Endothelial cell of umbilical vein (primary cell): ENCODE data around the gene ZMYM4. TPM values are rescaled to one million over a fixed set of nuclear protein-coding genes. Genes with fewer than 3 reads are reported as not detected.

Experiments
- BruUV-seq: library from RNA; stranded (reverse); fragments of 400-500 nt; replicated peaks from 2 replicates; lab custom pipeline; 2021; lab: Mats Ljungman, UMichigan
- CTCF ChIA-PET: fragments of 300-600, 350-600 bp; sonication (Branson Sonifier 250); formaldehyde crosslinking; loops from one replicate; lab custom pipeline; 2021; ENCODE audit warnings: antibody characterized with exemption, inconsistent platforms; lab: Charles Lee
- POLR2A ChIA-PET: fragments of 300-600, 350-600 bp; sonication (Branson Sonifier 250); formaldehyde crosslinking; loops from one replicate; lab custom pipeline; 2021; ENCODE audit warnings: antibody characterized with exemption, inconsistent platforms; lab: Charles Lee
- DNase-seq: peaks from one replicate; pipeline ENCODE4 v3.0.0-alpha.2; 2011; ENCODE audit warnings: low read depth, low spot score
- FAIRE-seq: peaks from 2 replicates; lab custom pipeline; 2011; peaks lifted over from hg19 to GRCh38; lab: Jason Lieb, UNC
- H2AFZ ChIP-seq: 2 replicates; pipeline ENCODE4 v1.6.0; 2012; ENCODE audit warnings: low read depth, low read length, control low read depth, inconsistent platforms
- H3K27ac ChIP-seq: 2 replicates; pipeline ENCODE4 v1.5.1; 2011; ENCODE audit warnings: low read depth, mild to moderate bottlenecking, control low read depth, low read length, moderate library complexity; ENCODE audit not compliant: insufficient read depth
- H3K27me3 ChIP-seq, 2 experiments: 2 replicates each; pipeline versions ENCODE4 v1.6.0 to v1.6.1; 2011; ENCODE audit warnings: low read length in 2 of 2, mixed read lengths in 1 of 2; ENCODE audit not compliant: control insufficient read depth in 2 of 2, insufficient read depth in 2 of 2
- H3K36me3 ChIP-seq, 2 experiments: 2 replicates in 1 of 2; 3 replicates in 1 of 2; pipeline ENCODE4 v1.5.1; 2011; ENCODE audit warnings: low read length in 2 of 2, mild to moderate bottlenecking in 1 of 2, moderate library complexity in 1 of 2; ENCODE audit not compliant: control insufficient read depth in 2 of 2, insufficient read depth in 2 of 2; ENCODE audit errors: extremely low read depth in 1 of 2
- H3K4me1 ChIP-seq: 3 replicates; pipeline ENCODE4 v1.5.1; 2011; ENCODE audit warnings: mild to moderate bottlenecking, low read length; ENCODE audit not compliant: control insufficient read depth, insufficient read depth; ENCODE audit errors: extremely low read depth
- H3K4me2 ChIP-seq: 2 replicates; pipeline ENCODE4 v1.6.1; 2011; ENCODE audit warnings: low read length, control low read depth, mixed read lengths; ENCODE audit not compliant: insufficient read depth
- H3K4me3 ChIP-seq, 3 experiments: fragments of 200-600 bp in 1 of 3; sonication (generic), shearing (Covaris generic) in 1 of 3; replicated peaks in 1 of 3; 2 replicates each; pipeline ENCODE4 v1.5.1; 2011 to 2016; ENCODE audit warnings: control low read depth in 3 of 3, low read length in 3 of 3, mild to moderate bottlenecking in 2 of 3, inconsistent platforms in 1 of 3, low read depth in 1 of 3, moderate library complexity in 1 of 3; ENCODE audit not compliant: insufficient read depth in 1 of 3
- H3K79me2 ChIP-seq: 2 replicates; pipeline ENCODE4 v1.6.0; 2012; ENCODE audit warnings: low read length, inconsistent platforms; ENCODE audit not compliant: control insufficient read depth, insufficient read depth
- H3K9ac ChIP-seq: replicated peaks from 2 replicates; pipeline ENCODE3; 2011; ENCODE audit warnings: low read length, control low read depth; ENCODE audit not compliant: insufficient read depth; ENCODE audit errors: extremely low read depth
- H3K9me1 ChIP-seq: replicated peaks from 3 replicates; pipeline ENCODE4 v1.6.0; 2011; ENCODE audit warnings: mild to moderate bottlenecking, low read length; ENCODE audit not compliant: control insufficient read depth, insufficient read depth; ENCODE audit errors: extremely low read depth
- H3K9me3 ChIP-seq: replicated peaks from 2 replicates; pipeline ENCODE4 v1.5.1; 2012; ENCODE audit warnings: low read length, inconsistent platforms; ENCODE audit not compliant: control insufficient read depth, insufficient read depth
- H4K20me1 ChIP-seq: replicated peaks from 2 replicates; pipeline ENCODE3; 2011; ENCODE audit warnings: mild to moderate bottlenecking, low read length; ENCODE audit not compliant: control insufficient read depth, insufficient read depth; ENCODE audit errors: extremely low read depth
- CTCF ChIP-seq, 2 donors: IDR thresholded peaks; 1 replicate in 1 of 2; 2 replicates in 1 of 2; pipeline ENCODE4 v1.5.1; 2011; ENCODE audit warnings: low read length in 2 of 2, mild to moderate bottlenecking in 2 of 2, moderate library complexity in 2 of 2, control low read depth in 1 of 2, inconsistent platforms in 1 of 2, low read depth in 1 of 2; ENCODE audit not compliant: insufficient read depth in 1 of 2; ENCODE audit errors: extremely low read depth in 1 of 2
- EZH2 ChIP-seq: IDR thresholded peaks from 2 replicates; pipeline ENCODE4 v1.6.1; 2012; ENCODE audit warnings: borderline replicate concordance, low read depth, mild to moderate bottlenecking, moderate library complexity, low read length, inconsistent platforms; ENCODE audit not compliant: severe bottlenecking
- FOS ChIP-seq: IDR thresholded peaks from 2 replicates; pipeline ENCODE4 v1.6.1; 2011; ENCODE audit warnings: mild to moderate bottlenecking, low read length, moderate library complexity, borderline replicate concordance; ENCODE audit not compliant: insufficient read depth
- GATA2 ChIP-seq: IDR thresholded peaks from 2 replicates; pipeline ENCODE4 v1.7.0; 2011; ENCODE audit warnings: low read depth, mild to moderate bottlenecking, moderate library complexity, mixed read lengths, low read length; ENCODE audit not compliant: insufficient read length, insufficient read depth
- JUN ChIP-seq: IDR thresholded peaks from 2 replicates; pipeline ENCODE4 v1.6.1; 2011; ENCODE audit warnings: borderline replicate concordance, low read depth; ENCODE audit not compliant: insufficient read length, insufficient read depth
- MYC ChIP-seq: IDR thresholded peaks from one replicate; pipeline ENCODE4 v1.6.1; 2011; ENCODE audit warnings: mild to moderate bottlenecking, low read depth, low read length
- POLR2A ChIP-seq: IDR thresholded peaks from 2 replicates; pipeline ENCODE4 v1.6.1; 2012; ENCODE audit warnings: low read depth, mild to moderate bottlenecking, control low read depth, low read length
- POLR2AphosphoS5 ChIP-seq: IDR thresholded peaks from 2 replicates; pipeline ENCODE4 v1.6.1; 2012; ENCODE audit warnings: low read depth, mild to moderate bottlenecking, control low read depth, low read length, moderate library complexity; ENCODE audit not compliant: insufficient read depth
- dilution Hi-C: fragments of 300-500 bp; cut with MboI; formaldehyde crosslinking; loops from one replicate; pipeline ENCODE4 v1.15.0; 2019; ENCODE audit warnings: low sequenced_read_pairs; ENCODE audit not compliant: extremely low pct_ligation_motif_present
- intact Hi-C: fragments of 100-400 bp; cut with micrococcal nuclease; formaldehyde crosslinking; loops from one replicate; pipeline ENCODE4 v1.10.0; 2022
- polyA plus RNA-seq, 4 experiments: library from polyadenylated mRNA; depleted of rRNA in 3 of 4; stranded (reverse) in 3 of 4; unstranded in 1 of 4; fragments of >200 nt; gene quantifications; 2 replicates each; pipeline versions ENCODE4 v1.2.1 to v1.2.3, GENCODE V29; 2011 to 2012; ENCODE audit warnings: missing spikeins in 1 of 4
- total RNA-seq: library from RNA; stranded (reverse); gene quantifications from 2 replicates; pipeline ENCODE4 v1.2.3, GENCODE V29; 2021
- TF ChIP-seq, protein P1 (sequence below): IDR thresholded peaks from 2 replicates; pipeline ENCODE4 v1.6.1; 2011; ENCODE audit not compliant: insufficient read depth, insufficient read length

The ZMYM4 gene
- total and polyA plus RNA-seq, 2 donors (not counting 3 experiments of a cell fraction or from before 2014, with no cell fraction given): 15.3 to 65.0 TPM

DNA sequence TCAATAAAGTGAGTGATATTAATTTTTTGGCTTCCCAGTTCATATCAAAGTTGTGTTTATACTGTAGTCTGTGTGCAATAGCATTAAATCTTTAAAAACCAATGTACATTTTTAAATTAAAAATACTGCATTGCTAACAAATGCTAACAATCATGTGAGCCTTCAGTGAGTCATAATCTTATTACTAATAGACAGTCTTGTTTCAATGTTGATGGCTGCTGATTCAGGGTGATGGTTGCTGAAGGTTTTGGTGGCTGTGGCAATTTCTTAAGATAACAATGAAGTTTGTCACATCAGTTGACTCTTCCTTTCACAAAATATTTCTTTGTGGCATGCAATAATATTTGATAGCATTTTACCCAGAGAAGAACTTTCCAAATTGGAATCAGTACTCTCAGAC is 109.0 kb downstream of the ZMYM4 start:
- H3K4me3 ChIP-seq: no peak overlapping the region
- peaks cover 0 to 6% of the 10 kb centered on the region in 2 experiments for H3K36me3 ChIP-seq
- no peak overlapping the region for H2AFZ ChIP-seq
- no peak overlapping the region for H3K9ac ChIP-seq
- ChIA-PET POLR2A (no interaction called here), CTCF (interaction anchor here (1.4 kb wide), 1 partner anchor 17 kb away, joined by 3 read pairs; no protein-coding TSS in a partner anchor)
- H3K4me2 ChIP-seq: no peak overlapping the region
- no peak for FAIRE-seq
- peaks cover 2% of the 10 kb centered on the region for H3K4me1 ChIP-seq
- dilution Hi-C loops: no loop called here
- H4K20me1 ChIP-seq: no peaks in the 10 kb centered on the region
- no peak overlapping the region for H3K27ac ChIP-seq
- no peak for DNase-seq
- BruUV-seq: no TSS peak
- no peaks in the 10 kb centered on the region for H3K79me2 ChIP-seq
- no peaks in the 10 kb centered on the region for H3K9me3 ChIP-seq
- no peaks in the 10 kb centered on the region for H3K27me3 ChIP-seq
- TF ChIP-seq, protein P1, sequence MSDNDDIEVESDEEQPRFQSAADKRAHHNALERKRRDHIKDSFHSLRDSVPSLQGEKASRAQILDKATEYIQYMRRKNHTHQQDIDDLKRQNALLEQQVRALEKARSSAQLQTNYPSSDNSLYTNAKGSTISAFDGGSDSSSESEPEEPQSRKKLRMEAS: no peak
- peak; percentile 57 for TF ChIP-seq FOS
- TF ChIP-seq MYC: no peak
- peak; percentile 26 for TF ChIP-seq JUN
- TF ChIP-seq EZH2: no peak
- TF ChIP-seq POLR2A: no peak
- TF ChIP-seq GATA2: no peak
- H3K9me1 ChIP-seq: no peaks in the 10 kb centered on the region
- intact Hi-C loops: loop anchor here (10.0 kb wide), 1 partner anchor 173 kb away; no protein-coding TSS in a partner anchor

DNA sequence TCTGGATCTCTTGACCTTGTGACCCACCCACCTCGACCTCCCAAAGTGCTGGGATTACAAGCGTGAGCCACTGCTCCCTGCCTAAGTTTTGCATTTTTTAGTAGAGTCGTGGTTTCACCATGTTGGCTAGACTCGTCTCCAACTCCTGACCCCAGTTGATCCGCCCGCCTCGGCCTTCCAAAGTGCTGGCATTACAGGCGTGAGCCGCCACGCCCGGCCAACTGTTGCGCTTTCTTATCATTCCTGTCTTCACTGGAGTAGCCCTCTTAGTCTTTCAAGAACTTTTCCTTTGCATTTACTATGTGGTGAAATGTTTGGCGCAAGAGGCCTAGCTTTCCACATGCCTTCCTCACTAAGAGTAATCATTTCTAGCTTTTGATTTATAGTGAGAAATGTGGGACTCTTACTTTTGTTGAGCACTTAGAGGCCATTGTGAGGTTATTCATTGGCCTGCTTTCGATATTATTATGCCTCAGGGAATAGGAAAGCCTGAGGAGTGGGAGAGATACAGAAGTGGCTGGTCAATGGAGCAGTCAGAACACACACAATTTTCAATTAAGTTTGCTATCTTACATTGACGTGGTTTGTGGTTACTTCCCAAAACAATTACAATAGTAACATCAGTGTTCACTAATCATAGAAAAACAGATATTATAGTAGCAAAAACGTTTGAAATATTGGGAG is 111.0 kb downstream of the ZMYM4 start:
- Histone ChIP-seq H2AFZ (no peak overlapping the region), H3K4me2 (no peak overlapping the region), H3K9me3 (no peaks in the 10 kb centered on the region), H3K36me3 (peaks cover 0 to 6% of the 10 kb centered on the region in 2 experiments), H3K9me1 (no peaks in the 10 kb centered on the region), H4K20me1 (no peaks in the 10 kb centered on the region), H3K79me2 (no peaks in the 10 kb centered on the region), H3K9ac (no peak overlapping the region), H3K4me1 (peaks cover 2% of the 10 kb centered on the region), H3K4me3 (no peak overlapping the region), H3K27ac (no peak overlapping the region), H3K27me3 (no peaks in the 10 kb centered on the region)
- DNase-seq (no peak), FAIRE-seq (no peak)
- CTCF ChIA-PET: no interaction called here
- dilution Hi-C loops: no loop called here
- intact Hi-C loops: loop anchor here (10.0 kb wide), 1 partner anchor 175 kb away; no protein-coding TSS in a partner anchor
- TF ChIP-seq JUN (no peak), POLR2AphosphoS5 (no peak), FOS (no peak), EZH2 (no peak), CTCF (IDR thresholded peaks at IDR 0.05; ENCODE audit: extremely low read depth in 1 of 2, insufficient read depth in 1 of 2, low read depth in 1 of 2, low read length in 2 of 2) (no peak), GATA2 (no peak), POLR2A (no peak), MYC (no peak)
- TF ChIP-seq, protein P1: no peak
- POLR2A ChIA-PET: no interaction called here
- no TSS peak for BruUV-seq
